ENCODE measurements around the gene TRMT1L.

TRMT1L gene

GRCh38 chr1:185094761-185095160 is 62.0 kb downstream of the TRMT1L start:
- no CpG with 5 or more reads among the region's 2 CpGs for WGBS, 2 donors (ENCODE audit: extremely low coverage in 2 of 2, insufficient read length in 2 of 2, insufficient replicate concordance in 1 of 2)
- H3K27me3 ChIP-seq (ENCODE audit: control insufficient read depth in 3 of 3, insufficient read depth in 3 of 3, low read depth in 1 of 3, low read length in 3 of 3) = no peaks in the 10 kb centered on the region
- DNase-seq (ENCODE audit: low spot score) = no peak

GRCh38 chr1:185091480-185091879 is 65.3 kb downstream of the TRMT1L start:
- Histone ChIP-seq H3K4me1 (ENCODE audit: control insufficient read depth in 2 of 2, insufficient read depth in 1 of 2, low read depth in 1 of 2, low read length in 2 of 2) (no peaks in the 10 kb centered on the region), H2BK120ac (ENCODE audit: low read depth, low read length) (no peak overlapping the region), H3K4ac (ENCODE audit: low read length) (no peak overlapping the region), H3K4me2 (ENCODE audit: insufficient read depth, low read length, poor library complexity, severe bottlenecking) (no peak overlapping the region), H3K79me1 (ENCODE audit: low read depth, low read length) (peaks cover 1% of the 10 kb centered on the region), H4K8ac (ENCODE audit: low read depth, low read length) (no peak overlapping the region), H3K9me3 (replicated peaks in 1 of 2; ENCODE audit: control insufficient read depth in 2 of 2, insufficient read depth in 1 of 2, low read depth in 1 of 2, low read length in 2 of 2) (peaks cover 0 to 2% of the 10 kb centered on the region in 2 donors), H3K27ac (replicated peaks; ENCODE audit: low read length) (no peak overlapping the region), H3K4me3 (ENCODE audit: low read length in 2 of 2) (no peak overlapping the region), H3K9ac (ENCODE audit: low read depth, low read length, poor library complexity) (no peak overlapping the region), H3K18ac (ENCODE audit: low read length) (no peak overlapping the region), H2BK12ac (ENCODE audit: low read length) (no peak overlapping the region), H3K27me3 (ENCODE audit: control insufficient read depth in 3 of 3, insufficient read depth in 3 of 3, low read depth in 1 of 3, low read length in 3 of 3) (no peaks in the 10 kb centered on the region), H3K36me3 (replicated peaks in 1 of 2; ENCODE audit: control insufficient read depth in 2 of 2, insufficient read depth in 2 of 2, low read length in 2 of 2) (peaks cover 12 to 92% of the 10 kb centered on the region in 2 donors), H2AK5ac (ENCODE audit: low read depth, low read length) (no peak overlapping the region), H3K14ac (ENCODE audit: low read length) (no peak overlapping the region), H2BK5ac (ENCODE audit: low read length) (no peak overlapping the region), H2BK15ac (ENCODE audit: low read length) (no peak overlapping the region), H3K23ac (ENCODE audit: low read depth, low read length, poor library complexity) (no peak overlapping the region), H4K91ac (ENCODE audit: low read depth, low read length, poor library complexity) (no peak overlapping the region), H2AFZ (ENCODE audit: low read length) (no peak overlapping the region)
- no CpG with 5 or more reads among the region's 5 CpGs for WGBS, 2 donors (ENCODE audit: extremely low coverage in 2 of 2, insufficient read length in 2 of 2, insufficient replicate concordance in 1 of 2)
- no peak for DNase-seq (ENCODE audit: low spot score)

More at GRCh38 chr1:185094761-185095160, 62.0 kb downstream of the TRMT1L start:
- Histone ChIP-seq H3K27ac (replicated peaks; ENCODE audit: low read length) (no peak overlapping the region), H3K36me3 (replicated peaks in 1 of 2; ENCODE audit: control insufficient read depth in 2 of 2, insufficient read depth in 2 of 2, low read length in 2 of 2) (peaks cover 10 to 93% of the 10 kb centered on the region in 2 donors), H2BK12ac (ENCODE audit: low read length) (no peak overlapping the region), H2BK120ac (ENCODE audit: low read depth, low read length) (no peak overlapping the region), H3K14ac (ENCODE audit: low read length) (no peak overlapping the region), H4K8ac (ENCODE audit: low read depth, low read length) (no peak overlapping the region), H3K4me1 (ENCODE audit: control insufficient read depth in 2 of 2, insufficient read depth in 1 of 2, low read depth in 1 of 2, low read length in 2 of 2) (no peaks in the 10 kb centered on the region), H3K18ac (ENCODE audit: low read length) (no peak overlapping the region), H3K23ac (ENCODE audit: low read depth, low read length, poor library complexity) (no peak overlapping the region), H3K79me1 (ENCODE audit: low read depth, low read length) (peaks cover 1% of the 10 kb centered on the region), H4K91ac (ENCODE audit: low read depth, low read length, poor library complexity) (no peak overlapping the region), H3K4ac (ENCODE audit: low read length) (no peak overlapping the region), H2BK5ac (ENCODE audit: low read length) (no peak overlapping the region), H2BK15ac (ENCODE audit: low read length) (no peak overlapping the region), H3K9me3 (replicated peaks in 1 of 2; ENCODE audit: control insufficient read depth in 2 of 2, insufficient read depth in 1 of 2, low read depth in 1 of 2, low read length in 2 of 2) (no peaks in the 10 kb centered on the region), H3K9ac (ENCODE audit: low read depth, low read length, poor library complexity) (no peak overlapping the region), H3K4me2 (ENCODE audit: insufficient read depth, low read length, poor library complexity, severe bottlenecking) (no peak overlapping the region), H2AK5ac (ENCODE audit: low read depth, low read length) (no peak overlapping the region), H3K4me3 (ENCODE audit: low read length in 2 of 2) (no peak overlapping the region), H2AFZ (ENCODE audit: low read length) (no peak overlapping the region)

GRCh38 chr1:185087746-185088145 is 69.0 kb downstream of the TRMT1L start:
- peaks cover 0 to 7% of the 10 kb centered on the region in 2 donors for H3K9me3 ChIP-seq (replicated peaks in 1 of 2; ENCODE audit: control insufficient read depth in 2 of 2, insufficient read depth in 1 of 2, low read depth in 1 of 2, low read length in 2 of 2)

GRCh38 chr1:185087101-185087500 is 69.7 kb downstream of the TRMT1L start:
- no peak for DNase-seq (ENCODE audit: low spot score)
- Histone ChIP-seq H3K18ac (ENCODE audit: low read length) (no peak overlapping the region), H3K79me1 (ENCODE audit: low read depth, low read length) (peaks cover 1% of the 10 kb centered on the region), H3K27ac (replicated peaks; ENCODE audit: low read length) (no peak overlapping the region), H3K4me2 (ENCODE audit: insufficient read depth, low read length, poor library complexity, severe bottlenecking) (no peak overlapping the region), H3K14ac (ENCODE audit: low read length) (no peak overlapping the region), H2BK5ac (ENCODE audit: low read length) (no peak overlapping the region), H2AFZ (ENCODE audit: low read length) (no peak overlapping the region), H4K91ac (ENCODE audit: low read depth, low read length, poor library complexity) (no peak overlapping the region), H3K4me1 (ENCODE audit: control insufficient read depth in 2 of 2, insufficient read depth in 1 of 2, low read depth in 1 of 2, low read length in 2 of 2) (no peaks in the 10 kb centered on the region), H3K9me3 (replicated peaks in 1 of 2; ENCODE audit: control insufficient read depth in 2 of 2, insufficient read depth in 1 of 2, low read depth in 1 of 2, low read length in 2 of 2) (peaks cover 0 to 7% of the 10 kb centered on the region in 2 donors), H2AK5ac (ENCODE audit: low read depth, low read length) (no peak overlapping the region), H3K4ac (ENCODE audit: low read length) (no peak overlapping the region), H2BK12ac (ENCODE audit: low read length) (no peak overlapping the region), H2BK15ac (ENCODE audit: low read length) (no peak overlapping the region), H2BK120ac (ENCODE audit: low read depth, low read length) (no peak overlapping the region), H3K23ac (ENCODE audit: low read depth, low read length, poor library complexity) (no peak overlapping the region), H4K8ac (ENCODE audit: low read depth, low read length) (no peak overlapping the region), H3K27me3 (ENCODE audit: control insufficient read depth in 3 of 3, insufficient read depth in 3 of 3, low read depth in 1 of 3, low read length in 3 of 3) (no peaks in the 10 kb centered on the region), H3K4me3 (ENCODE audit: low read length in 2 of 2) (no peak overlapping the region), H3K36me3 (replicated peaks in 1 of 2; ENCODE audit: control insufficient read depth in 2 of 2, insufficient read depth in 2 of 2, low read length in 2 of 2) (peaks cover 9 to 49% of the 10 kb centered on the region in 2 donors), H3K9ac (ENCODE audit: low read depth, low read length, poor library complexity) (no peak overlapping the region)
- WGBS, 2 donors (ENCODE audit: extremely low coverage in 2 of 2, insufficient read length in 2 of 2, insufficient replicate concordance in 1 of 2) = no CpG with 5 or more reads among the region's 1 CpG

More at GRCh38 chr1:185087746-185088145, 69.0 kb downstream of the TRMT1L start:
- no peak overlapping the region for H3K4me2 ChIP-seq (ENCODE audit: insufficient read depth, low read length, poor library complexity, severe bottlenecking)
- no peak overlapping the region for H3K23ac ChIP-seq (ENCODE audit: low read depth, low read length, poor library complexity)
- no peak overlapping the region for H2BK5ac ChIP-seq (ENCODE audit: low read length)
- H2AK5ac ChIP-seq (ENCODE audit: low read depth, low read length) = no peak overlapping the region
- no peak overlapping the region for H3K4me3 ChIP-seq (ENCODE audit: low read length in 2 of 2)
- no peak overlapping the region for H3K18ac ChIP-seq (ENCODE audit: low read length)
- H2BK120ac ChIP-seq (ENCODE audit: low read depth, low read length) = no peak overlapping the region
- no peak overlapping the region for H3K4ac ChIP-seq (ENCODE audit: low read length)
- no peak overlapping the region for H3K9ac ChIP-seq (ENCODE audit: low read depth, low read length, poor library complexity)
- H3K27ac ChIP-seq (replicated peaks; ENCODE audit: low read length) = no peak overlapping the region
- DNase-seq (ENCODE audit: low spot score) = no peak
- H4K91ac ChIP-seq (ENCODE audit: low read depth, low read length, poor library complexity) = no peak overlapping the region
- no peak overlapping the region for H4K8ac ChIP-seq (ENCODE audit: low read depth, low read length)
- H3K14ac ChIP-seq (ENCODE audit: low read length) = no peak overlapping the region
- H3K27me3 ChIP-seq (ENCODE audit: control insufficient read depth in 3 of 3, insufficient read depth in 3 of 3, low read depth in 1 of 3, low read length in 3 of 3) = no peaks in the 10 kb centered on the region
- H3K4me1 ChIP-seq (ENCODE audit: control insufficient read depth in 2 of 2, insufficient read depth in 1 of 2, low read depth in 1 of 2, low read length in 2 of 2) = no peaks in the 10 kb centered on the region
- no peak overlapping the region for H2BK15ac ChIP-seq (ENCODE audit: low read length)
- no peak overlapping the region for H2AFZ ChIP-seq (ENCODE audit: low read length)
- H3K36me3 ChIP-seq (replicated peaks in 1 of 2; ENCODE audit: control insufficient read depth in 2 of 2, insufficient read depth in 2 of 2, low read length in 2 of 2) = peaks cover 9 to 55% of the 10 kb centered on the region in 2 donors
- H2BK12ac ChIP-seq (ENCODE audit: low read length) = no peak overlapping the region
- peaks cover 1% of the 10 kb centered on the region for H3K79me1 ChIP-seq (ENCODE audit: low read depth, low read length)
